ENCODE results near the gene POLR3C.
"Not testable (repeated sequence)": the region's sequence is repeated elsewhere in the genome, so short reads cannot be mapped to it uniquely, and the experiment has no call there.

Gene POLR3C, protein sequence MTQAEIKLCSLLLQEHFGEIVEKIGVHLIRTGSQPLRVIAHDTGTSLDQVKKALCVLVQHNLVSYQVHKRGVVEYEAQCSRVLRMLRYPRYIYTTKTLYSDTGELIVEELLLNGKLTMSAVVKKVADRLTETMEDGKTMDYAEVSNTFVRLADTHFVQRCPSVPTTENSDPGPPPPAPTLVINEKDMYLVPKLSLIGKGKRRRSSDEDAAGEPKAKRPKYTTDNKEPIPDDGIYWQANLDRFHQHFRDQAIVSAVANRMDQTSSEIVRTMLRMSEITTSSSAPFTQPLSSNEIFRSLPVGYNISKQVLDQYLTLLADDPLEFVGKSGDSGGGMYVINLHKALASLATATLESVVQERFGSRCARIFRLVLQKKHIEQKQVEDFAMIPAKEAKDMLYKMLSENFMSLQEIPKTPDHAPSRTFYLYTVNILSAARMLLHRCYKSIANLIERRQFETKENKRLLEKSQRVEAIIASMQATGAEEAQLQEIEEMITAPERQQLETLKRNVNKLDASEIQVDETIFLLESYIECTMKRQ

DNA sequence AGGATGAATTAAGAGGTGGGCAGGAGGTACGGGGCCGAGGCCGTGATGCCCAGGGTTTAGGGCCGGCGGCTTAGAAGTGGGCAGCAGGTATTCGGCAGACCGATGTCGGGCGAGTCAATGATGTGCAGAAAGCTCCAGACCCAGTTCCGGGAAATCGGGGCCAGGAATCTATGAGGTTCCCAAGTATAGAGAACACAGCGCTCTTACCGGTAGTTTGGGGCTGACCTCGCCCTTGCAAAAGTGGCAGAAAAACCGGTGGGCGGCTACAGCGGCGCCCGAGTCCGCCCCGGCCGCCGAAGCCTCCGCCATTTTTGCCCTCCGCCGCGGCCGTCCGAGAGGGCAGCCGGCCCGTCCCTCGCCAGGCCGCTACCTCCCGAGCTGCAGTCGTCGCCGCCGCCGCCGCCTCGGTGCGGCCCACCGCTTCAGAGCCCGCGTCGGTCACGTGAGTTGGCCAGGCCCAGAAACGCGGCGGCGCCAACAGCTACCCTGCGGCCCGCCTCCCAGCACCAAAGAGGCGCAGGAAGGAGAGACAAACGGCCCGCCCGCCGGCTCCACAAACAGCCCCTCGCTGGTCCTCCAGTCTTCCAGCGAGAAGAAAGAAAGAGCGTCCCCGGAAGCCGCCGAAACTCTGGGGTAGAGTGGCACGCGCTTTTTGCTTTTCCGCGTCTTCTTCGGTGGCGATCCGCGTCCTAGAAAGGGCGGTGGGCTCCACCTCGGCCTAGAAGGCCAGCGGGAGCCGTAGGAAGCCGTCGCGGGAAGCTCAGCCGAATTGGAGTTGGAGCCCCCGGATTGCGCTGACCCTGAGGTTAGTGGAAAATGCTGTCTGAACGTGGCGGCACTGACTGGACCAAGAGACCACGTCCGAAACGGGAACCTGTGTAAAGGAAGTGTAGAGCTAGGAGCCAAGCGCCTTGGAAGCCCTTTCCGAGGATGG, at the start of gene POLR3C, which contains the start of gene RNF115:
TSS of gene POLR3C (plus strand) at position 636 of the 934 bp plus-strand sequence. CDS start 1,577 bp downstream, outside the sequence.
TSS of gene RNF115 (minus strand) at position 531 of the 934 bp plus-strand sequence. CDS start at position 309, 222 bp downstream.
- DNase-seq, result peak; percentile 98

- no peak for DNase-seq
These were observed 46.4 kb upstream of the POLR3C start for GRCh38 chr1:145777357-145778145.

GRCh38 chr1:145778146-145778540, 45.9 kb upstream of the POLR3C start:
- no peak for DNase-seq

DNA sequence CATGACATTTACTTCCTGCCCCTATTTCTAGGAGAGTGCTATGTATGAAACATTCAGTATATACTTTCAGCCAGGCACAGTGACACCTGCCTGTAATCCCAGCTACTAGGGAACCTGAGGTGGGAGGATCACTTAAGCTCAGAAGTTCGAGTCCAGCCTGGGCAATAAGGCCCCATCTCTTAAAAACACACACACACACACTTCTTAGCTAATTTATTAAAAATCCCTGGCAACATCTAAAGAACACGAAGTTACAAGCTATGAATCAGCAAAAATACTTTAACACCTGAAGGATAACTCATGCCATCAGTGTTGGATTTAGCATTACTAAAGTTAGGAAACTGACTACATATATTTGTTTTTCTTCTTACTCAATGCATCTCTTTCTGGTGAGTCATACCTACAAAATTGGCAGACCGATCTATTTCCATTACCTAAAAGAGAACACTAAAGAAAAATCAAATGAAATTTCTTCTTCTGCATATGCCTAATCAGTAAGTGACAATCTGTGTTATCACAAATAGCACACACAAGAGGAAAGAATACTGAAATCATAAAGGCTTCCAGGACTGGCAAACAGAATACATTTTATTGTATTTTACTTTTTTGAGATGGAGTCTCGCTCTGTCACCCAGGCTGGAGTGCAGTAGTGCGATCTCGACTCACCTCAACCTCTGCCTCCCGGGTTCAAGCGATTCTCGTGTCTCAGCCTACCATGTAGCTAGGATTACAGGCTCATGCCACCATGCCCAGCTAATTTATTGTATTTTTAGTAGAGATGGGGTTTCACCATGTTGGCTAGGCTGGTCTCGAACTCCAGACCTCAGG, 41.5 kb upstream of the POLR3C start:
- DNase-seq, result no peak

DNA sequence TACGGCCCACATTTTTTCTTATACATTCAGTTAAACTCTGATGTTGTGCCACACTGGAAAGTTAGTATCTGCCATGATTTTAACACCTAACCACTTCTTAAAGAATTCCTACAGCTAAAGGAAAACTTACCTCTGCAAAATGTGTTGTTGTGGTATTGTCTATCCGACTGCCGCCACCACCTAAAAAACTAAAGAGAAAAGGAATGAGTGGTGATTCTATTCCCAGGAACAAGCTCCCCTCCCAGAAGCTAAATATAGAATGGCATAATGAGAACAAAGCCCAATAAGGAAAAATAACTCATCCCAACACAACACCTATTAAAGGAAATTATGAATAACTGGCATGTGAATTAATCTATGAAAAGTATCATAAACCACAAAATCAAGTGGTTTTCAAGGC, 39.6 kb upstream of the POLR3C start:
- DNase-seq, result no peak

DNA sequence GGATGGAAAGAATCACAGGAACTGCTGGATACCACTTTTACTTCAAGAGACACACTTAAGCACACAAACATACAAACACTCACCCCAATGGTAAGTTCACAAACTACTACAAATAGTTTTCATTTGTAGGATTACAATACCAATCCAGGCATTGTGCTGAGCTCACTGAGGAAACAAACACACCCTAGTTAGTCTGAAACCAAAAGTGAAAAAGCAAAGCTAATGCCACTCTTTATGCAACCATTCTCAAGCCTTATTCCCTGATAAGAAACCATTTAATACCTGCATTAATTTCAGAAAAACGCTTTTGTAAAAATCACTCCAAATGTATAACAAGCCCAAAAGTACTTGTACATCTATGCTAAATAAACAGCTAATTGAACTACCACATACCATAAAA, 38.5 kb upstream of the POLR3C start:
- DNase-seq, result no peak

GRCh38 chr1:145786271-145786670, 37.7 kb upstream of the POLR3C start:
- DNase-seq, result no peak

DNA sequence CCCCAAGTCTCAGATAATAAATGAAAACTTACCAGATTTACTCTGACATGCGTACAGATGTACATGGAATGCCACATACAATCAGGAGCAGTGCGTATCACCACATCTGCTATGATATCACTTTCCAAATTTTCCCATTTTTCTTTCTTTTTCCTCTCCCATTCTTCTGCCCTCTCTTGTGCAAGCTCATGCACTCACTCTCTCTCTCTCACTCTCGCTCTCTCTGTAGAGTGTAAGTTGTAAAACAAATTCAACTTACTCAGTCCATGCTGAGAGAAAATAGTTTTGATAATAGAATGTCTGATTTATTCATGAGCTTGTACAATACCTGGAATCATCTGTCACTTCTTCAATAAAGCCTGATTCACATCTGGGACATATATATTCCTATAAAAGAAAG, 35.4 kb upstream of the POLR3C start:
- no peak for DNase-seq

GRCh38 chr1:145791860-145792259, 32.1 kb upstream of the POLR3C start:
- DNase-seq, result not testable (repeated sequence)

DNA sequence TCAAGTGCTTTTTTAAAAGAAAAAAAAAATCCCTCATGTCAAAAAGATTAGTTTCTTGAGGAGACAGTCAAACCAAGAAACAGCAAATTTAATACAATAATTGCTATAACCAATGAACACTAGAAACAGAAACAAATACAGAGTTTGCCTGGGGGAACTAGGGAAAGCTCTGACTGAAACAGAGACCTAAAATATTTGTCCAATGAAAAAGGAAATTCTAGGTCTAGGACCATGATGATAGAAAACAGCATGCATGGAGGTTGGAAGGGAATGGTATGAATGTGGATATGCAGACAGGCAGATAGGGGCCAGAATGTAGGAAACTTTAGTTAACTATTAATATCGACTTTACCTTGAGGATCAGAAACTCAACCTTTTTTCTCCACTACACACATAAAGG, 31.5 kb upstream of the POLR3C start:
- DNase-seq, result no peak

GRCh38 chr1:145795257-145795881, 28.6 kb upstream of the POLR3C start:
- no peak for DNase-seq

- DNase-seq, result peak; percentile 36
These were observed 27.2 kb upstream of the POLR3C start for GRCh38 chr1:145796753-145797152.

GRCh38 chr1:145799806-145800205, 24.2 kb upstream of the POLR3C start:
- no peak for DNase-seq

DNA sequence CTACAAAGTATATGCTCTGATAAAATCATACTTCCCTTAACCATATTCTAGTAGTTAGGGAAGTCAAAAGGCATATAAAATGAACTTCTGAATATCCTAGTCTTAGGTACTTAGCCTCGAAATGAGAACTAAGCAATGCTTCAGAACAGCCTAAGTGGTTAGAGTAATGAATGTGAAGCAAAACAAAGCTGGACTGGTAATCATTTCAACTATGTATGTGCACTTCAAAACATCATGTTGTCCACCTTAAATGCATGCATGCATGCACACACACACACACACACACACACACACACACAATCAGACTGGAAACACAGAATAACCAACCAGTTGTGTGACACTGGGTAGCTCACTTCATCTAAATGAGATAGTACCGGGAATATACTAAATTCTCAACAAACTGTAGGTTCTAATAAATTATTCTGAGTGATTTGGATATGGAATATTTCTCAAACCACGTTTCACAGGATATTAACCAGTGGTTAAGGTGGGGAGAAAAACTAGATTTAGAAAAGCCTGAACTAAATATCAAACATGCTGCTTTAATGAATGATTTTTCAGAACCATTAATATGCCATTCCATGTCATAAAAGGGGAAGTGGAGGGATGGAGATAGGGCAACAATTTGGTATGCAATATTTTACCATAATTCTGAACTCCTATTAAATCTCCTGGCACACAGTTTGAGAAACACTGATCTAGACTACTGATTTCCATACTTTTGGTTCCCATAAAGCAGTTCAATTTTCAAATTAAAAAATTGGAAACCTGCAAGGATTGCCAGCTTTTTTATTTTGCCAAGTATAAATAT, 19.6 kb upstream of the POLR3C start:
- DNase-seq, result no peak

GRCh38 chr1:145805057-145805456, 18.9 kb upstream of the POLR3C start:
- no peak for DNase-seq

GRCh38 chr1:145806408-145806807, 17.6 kb upstream of the POLR3C start:
- no peak for DNase-seq

GRCh38 chr1:145806844-145807243, 17.2 kb upstream of the POLR3C start:
- DNase-seq, result no peak

DNA sequence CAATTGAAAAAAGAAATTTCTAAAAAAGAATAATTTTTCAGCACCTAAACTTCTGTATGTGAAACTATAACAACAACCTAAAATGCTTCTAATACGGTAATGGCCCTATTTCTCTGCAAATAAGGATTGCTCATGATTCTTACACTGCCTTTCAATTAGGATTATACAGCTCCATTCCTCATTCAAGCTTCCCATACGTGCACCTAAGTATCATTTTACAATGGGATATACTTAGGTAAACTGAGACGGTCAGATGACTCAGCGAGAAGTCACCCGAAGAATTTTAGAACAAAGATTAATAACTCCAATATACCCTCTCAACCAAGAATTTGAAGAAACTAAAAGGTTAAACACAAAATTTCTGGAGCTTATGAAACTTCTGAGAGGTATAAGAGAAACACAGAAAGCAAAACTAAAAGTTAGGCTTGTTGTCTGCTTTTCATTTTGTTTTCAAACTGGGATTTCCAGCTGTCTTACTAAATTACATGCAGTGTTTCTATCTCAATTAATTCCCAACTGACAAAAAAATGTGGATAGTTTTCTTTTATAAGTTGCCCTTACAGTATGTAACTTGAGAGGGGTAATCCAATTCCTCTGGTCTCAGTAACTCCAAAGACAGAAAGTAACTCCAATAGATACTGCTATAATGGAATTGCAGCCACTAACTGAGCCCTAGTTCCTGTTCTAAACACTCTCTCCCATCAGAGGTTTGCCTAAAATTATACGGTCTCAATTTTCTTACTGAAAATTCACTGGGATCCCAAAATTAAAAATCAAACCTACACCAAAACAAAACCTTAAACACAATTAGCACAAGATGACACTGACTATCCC, 10.8 kb upstream of the POLR3C start:
- DNase-seq, result not testable (repeated sequence)

GRCh38 chr1:145818095-145818494, 5.9 kb upstream of the POLR3C start:
- not testable (repeated sequence) for DNase-seq
